GM12891 (cell line): ENCODE results near the gene FAM184B.

Experiments
- POLR2A ChIP-seq: IDR thresholded peaks from 2 replicates; pipeline ENCODE4 v1.6.1; 2011; ENCODE audit warnings: low read depth, low read length, control low read depth
- POLR2AphosphoS5 ChIP-seq: IDR thresholded peaks from 2 replicates; pipeline ENCODE4 v1.6.1; 2011; ENCODE audit warnings: low read depth, low read length, control low read depth

GRCh38 chr4:17657090-17657489 is 124.3 kb downstream of the FAM184B start:
- TF ChIP-seq POLR2AphosphoS5 (no peak), POLR2A (no peak)
